Lung (tissue), 12 donors: ENCODE results near the gene NRBF2. TPM values are rescaled to one million over a fixed set of nuclear protein-coding genes. Genes with fewer than 3 reads are reported as not detected.

ENCODE experiments used
- ATAC-seq: fragments of 200-7000 bp; cut with Tn5 transposase; one replicate; pipeline ENCODE4 v1.9.1; 2020; ENCODE audit warnings: moderate number of reproducible peaks; ENCODE audit not compliant: insufficient read depth, low FRiP score
- DNase-seq, 3 donors: peaks; one replicate each; pipeline ENCODE4 v3.0.0-alpha.2; 2013 to 2017
- H3K27ac ChIP-seq, 2 donors: one replicate each; pipeline ENCODE4 v1.5.1; 2013; ENCODE audit warnings: mild to moderate bottlenecking in 2 of 2, moderate library complexity in 2 of 2, control low read depth in 1 of 2, inconsistent platforms in 1 of 2, low read depth in 1 of 2, low read length in 1 of 2
- H3K27me3 ChIP-seq, 3 donors: one replicate each; pipeline ENCODE4 v1.5.1; 2013; ENCODE audit warnings: low read length in 2 of 3; ENCODE audit not compliant: control insufficient read depth in 3 of 3, insufficient read depth in 3 of 3
- H3K36me3 ChIP-seq, 4 donors: one replicate each; pipeline ENCODE4 v1.5.1; 2013; ENCODE audit warnings: low read length in 4 of 4, mild to moderate bottlenecking in 1 of 4, moderate library complexity in 1 of 4; ENCODE audit not compliant: control insufficient read depth in 4 of 4, insufficient read depth in 4 of 4
- H3K4me1 ChIP-seq, 5 donors: one replicate each; pipeline ENCODE4 v1.5.1; 2013; ENCODE audit warnings: low read length in 5 of 5, mild to moderate bottlenecking in 2 of 5, moderate library complexity in 1 of 5; ENCODE audit not compliant: control insufficient read depth in 5 of 5, insufficient read depth in 5 of 5
- H3K4me3 ChIP-seq: one replicate; pipeline ENCODE4 v1.5.1; 2013; ENCODE audit warnings: mild to moderate bottlenecking, control low read depth, moderate library complexity
- H3K9ac ChIP-seq, 2 donors: one replicate each; pipeline ENCODE4 v1.5.1; 2013; ENCODE audit warnings: low read length in 2 of 2, control low read depth in 1 of 2; ENCODE audit not compliant: insufficient read depth in 1 of 2
- H3K9me3 ChIP-seq, 4 donors: one replicate each; pipeline ENCODE4 v1.5.1; 2013; ENCODE audit warnings: low read length in 3 of 4, mild to moderate bottlenecking in 1 of 4, moderate library complexity in 1 of 4; ENCODE audit not compliant: control insufficient read depth in 4 of 4, insufficient read depth in 3 of 4
- CTCF ChIP-seq: IDR thresholded peaks from 2 replicates; pipeline ENCODE4 v1.5.1; 2012; ENCODE audit warnings: mild to moderate bottlenecking; ENCODE audit errors: control extremely low read depth, extremely low read depth
- WGBS, 2 donors: extraction: QIAGEN DNeasy Blood & Tissue Kit; methylation state at CpG; one replicate each; pipeline ENCODE4 v1.1.7; 2013; 5-methylcytosine and 5-hydroxymethylcytosine counted together
- polyA plus RNA-seq, 2 donors: library from polyadenylated mRNA; stranded (reverse); fragments of 200-250 nt; gene quantifications; one replicate each; pipeline ENCODE4 v1.2.1, GENCODE V29; 2013
- total RNA-seq, 2 donors: library from RNA; depleted of rRNA in 1 of 2; stranded (reverse); fragments of >200 nt in 1 of 2; gene quantifications; one replicate each; pipeline ENCODE4 v1.2.1, GENCODE V29; 2014 to 2021
- donor health status: control.
- donor health status: control.
- donor health status: Bipolar disorder and iron deficiency.
- donor health status: healthy.
- donor health status: DM: yes; HTN: yes; CAD: no.

NRBF2 gene
- total and polyA plus RNA-seq, 4 donors: 11.2 to 25.1 (median 19.9) TPM

- WGBS, 2 donors: 40 to 43% methylated on average over 2 of the region's 2 CpGs
- Histone ChIP-seq H3K9me3 (no peaks in the 10 kb centered on the region), H3K4me1 (peaks cover 0 to 10% (median 0%) of the 10 kb centered on the region in 5 donors), H3K27me3 (no peaks in the 10 kb centered on the region), H3K36me3 (peaks cover 0 to 3% (median 1%) of the 10 kb centered on the region in 4 donors), H3K4me3 (no peak overlapping the region), H3K9ac (no peak overlapping the region), H3K27ac (no peak overlapping the region)
- ATAC-seq (no peak), DNase-seq (no peak)
- TF ChIP-seq CTCF: no peak
Observed at GRCh38 chr10:63161592-63161991, 28.5 kb downstream of the NRBF2 start.

- no peak for ATAC-seq
- no peaks in the 10 kb centered on the region for H3K27me3 ChIP-seq
Observed at GRCh38 chr10:63164166-63164623, 31.1 kb downstream of the NRBF2 start.

GRCh38 chr10:63165249-63165648, 32.1 kb downstream of the NRBF2 start:
- no peak overlapping the region for H3K27ac ChIP-seq
- ATAC-seq (no peak), DNase-seq (no peak)
- H3K9me3 ChIP-seq: no peaks in the 10 kb centered on the region
- no peak for TF ChIP-seq CTCF
- H3K27me3 ChIP-seq: no peaks in the 10 kb centered on the region
- 96 to 97% methylated on average over 7 of the region's 7 CpGs for WGBS, 2 donors
- peaks cover 2 to 17% (median 10%) of the 10 kb centered on the region in 4 donors for H3K36me3 ChIP-seq
- peaks cover 0 to 10% (median 0%) of the 10 kb centered on the region in 5 donors for H3K4me1 ChIP-seq
- H3K4me3 ChIP-seq: no peak overlapping the region
- H3K9ac ChIP-seq: no peak overlapping the region

More at GRCh38 chr10:63164166-63164623, 31.1 kb downstream of the NRBF2 start:
- WGBS, 2 donors: 60 to 63% methylated on average over 2 of the region's 2 CpGs
- H3K9ac ChIP-seq: no peak overlapping the region
- DNase-seq: peak; percentile 20 to 72 (median 61)
- H3K4me3 ChIP-seq: no peak overlapping the region
- TF ChIP-seq CTCF: no peak
- H3K9me3 ChIP-seq: no peaks in the 10 kb centered on the region
- H3K27ac ChIP-seq: no peak overlapping the region
- peaks cover 0 to 10% (median 0%) of the 10 kb centered on the region in 5 donors for H3K4me1 ChIP-seq
- H3K36me3 ChIP-seq: peaks cover 0 to 9% (median 6%) of the 10 kb centered on the region in 4 donors
